Prostate gland (tissue), 2 donors: ENCODE data around the gene RAB19.

Experiments
- POLR2A ChIP-seq: fragments of 450-650 bp; IDR thresholded peaks from one replicate; pipeline ENCODE4 v1.6.1; 2016; ENCODE audit warnings: antibody characterized with exemption, mild to moderate bottlenecking
- TF ChIP-seq, protein P1 (sequence below), 4 experiments: fragments of 200-600 bp in 2 of 4; fragments of 450-650 bp in 2 of 4; sonication (generic) in 2 of 4; IDR thresholded peaks; 1 replicate in 3 of 4; 2 replicates in 1 of 4; pipeline ENCODE4 v1.5.1; 2016 to 2019; ENCODE audit warnings: antibody characterized with exemption in 4 of 4, mild to moderate bottlenecking in 2 of 4, moderate library complexity in 2 of 4

DNA sequence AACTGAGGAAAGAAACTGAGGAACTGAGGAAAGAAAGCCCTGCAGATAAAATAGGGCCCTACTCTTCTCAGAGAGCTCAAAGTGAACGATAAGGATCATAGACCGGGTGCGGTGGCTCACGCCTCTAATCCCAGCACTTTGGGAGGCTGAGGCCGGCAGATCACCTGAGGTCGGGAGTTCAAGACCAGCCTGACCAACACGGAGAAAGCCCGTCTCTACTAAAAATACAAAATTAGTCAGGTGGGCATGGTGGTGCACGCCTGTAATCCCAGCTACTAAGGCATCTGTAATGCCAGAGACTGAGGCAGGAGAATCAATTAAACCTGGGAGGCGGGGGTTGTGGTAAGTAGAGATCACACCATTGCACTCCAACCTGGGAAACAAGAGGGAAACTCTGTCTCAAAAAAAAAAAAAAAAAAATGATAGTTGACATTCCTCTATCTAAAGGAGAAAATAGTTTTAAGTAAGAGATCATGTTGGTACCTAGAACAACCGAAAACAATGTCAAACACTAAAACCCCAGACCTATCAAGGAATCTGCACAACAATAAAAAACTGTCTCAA is 72.9 kb downstream of the RAB19 start:
- TF ChIP-seq, protein P1, sequence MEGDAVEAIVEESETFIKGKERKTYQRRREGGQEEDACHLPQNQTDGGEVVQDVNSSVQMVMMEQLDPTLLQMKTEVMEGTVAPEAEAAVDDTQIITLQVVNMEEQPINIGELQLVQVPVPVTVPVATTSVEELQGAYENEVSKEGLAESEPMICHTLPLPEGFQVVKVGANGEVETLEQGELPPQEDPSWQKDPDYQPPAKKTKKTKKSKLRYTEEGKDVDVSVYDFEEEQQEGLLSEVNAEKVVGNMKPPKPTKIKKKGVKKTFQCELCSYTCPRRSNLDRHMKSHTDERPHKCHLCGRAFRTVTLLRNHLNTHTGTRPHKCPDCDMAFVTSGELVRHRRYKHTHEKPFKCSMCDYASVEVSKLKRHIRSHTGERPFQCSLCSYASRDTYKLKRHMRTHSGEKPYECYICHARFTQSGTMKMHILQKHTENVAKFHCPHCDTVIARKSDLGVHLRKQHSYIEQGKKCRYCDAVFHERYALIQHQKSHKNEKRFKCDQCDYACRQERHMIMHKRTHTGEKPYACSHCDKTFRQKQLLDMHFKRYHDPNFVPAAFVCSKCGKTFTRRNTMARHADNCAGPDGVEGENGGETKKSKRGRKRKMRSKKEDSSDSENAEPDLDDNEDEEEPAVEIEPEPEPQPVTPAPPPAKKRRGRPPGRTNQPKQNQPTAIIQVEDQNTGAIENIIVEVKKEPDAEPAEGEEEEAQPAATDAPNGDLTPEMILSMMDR (IDR thresholded peaks at IDR 0.05) = no peak
- TF ChIP-seq POLR2A = no peak
